Stimulated activated CD4-positive, alpha-beta T cell treated with anti-CD3 and anti-CD28 coated beads, Interleukin-2, amount 100 ng/mL, for 4 hours (primary cell): ENCODE results near the gene C1QTNF7.

Source experiments
- DNase-seq: peaks from one replicate; pipeline ENCODE4 v3.0.0-alpha.2; 2020; ENCODE audit warnings: low read depth

C1QTNF7 gene

GRCh38 chr4:15414551-15415091, 13.2 kb upstream of the C1QTNF7 start:
- DNase-seq: no peak

GRCh38 chr4:15416357-15417232, 11.2 kb upstream of the C1QTNF7 start:
- no peak for DNase-seq

- DNase-seq: no peak
Observed at GRCh38 chr4:15417233-15417660, 10.6 kb upstream of the C1QTNF7 start.

- no peak for DNase-seq
Observed at GRCh38 chr4:15418956-15419355, 8.9 kb upstream of the C1QTNF7 start.

GRCh38 chr4:15420642-15421041, 7.2 kb upstream of the C1QTNF7 start:
- no peak for DNase-seq

GRCh38 chr4:15423285-15423711, 4.5 kb upstream of the C1QTNF7 start:
- DNase-seq: no peak

- no peak for DNase-seq
Observed at GRCh38 chr4:15425520-15425919, 2.3 kb upstream of the C1QTNF7 start.

- no peak for DNase-seq
Observed at GRCh38 chr4:15427161-15427560, 672 bp upstream of the C1QTNF7 start.

- no peak for DNase-seq
Observed at GRCh38 chr4:15428611-15429010, 778 bp downstream of the C1QTNF7 start.

- DNase-seq: no peak
Observed at GRCh38 chr4:15434091-15434490, 6.3 kb downstream of the C1QTNF7 start.

- DNase-seq: no peak
Observed at GRCh38 chr4:15434676-15435075, 6.8 kb downstream of the C1QTNF7 start.

- DNase-seq: no peak
Observed at GRCh38 chr4:15436513-15436912, 8.7 kb downstream of the C1QTNF7 start.

GRCh38 chr4:15438939-15439524, 11.2 kb downstream of the C1QTNF7 start:
- DNase-seq: no peak

GRCh38 chr4:15443371-15444160, 15.7 kb downstream of the C1QTNF7 start:
- DNase-seq: no peak

GRCh38 chr4:15444276-15444675, 16.4 kb downstream of the C1QTNF7 start:
- no peak for DNase-seq

- DNase-seq: no peak
Observed at GRCh38 chr4:15444879-15445547, 17.2 kb downstream of the C1QTNF7 start.

- no peak for DNase-seq
Observed at GRCh38 chr4:15451181-15451865, 23.5 kb downstream of the C1QTNF7 start.

- no peak for DNase-seq
Observed at GRCh38 chr4:15451866-15452765, 24.3 kb downstream of the C1QTNF7 start.

- no peak for DNase-seq
Observed at GRCh38 chr4:15455290-15455689, 27.5 kb downstream of the C1QTNF7 start.
